ENCODE data around the gene PPID. TPM values are rescaled to one million over a fixed set of nuclear protein-coding genes. Genes with fewer than 3 reads are reported as not detected.

PPID gene
- total and polyA plus RNA-seq, 9 of the 15 experiments (the other 6 are each of a cell fraction or from before 2014, with no cell fraction given), result 46.5 to 160 (median 98.6) TPM

GRCh38 chr4:158671915-158672806 lies 51.0 kb downstream of the PPID start, which contains the start of gene ETFDH (continued):
- TF ChIP-seq E2F6 (IDR thresholded peaks at IDR 0.05; ENCODE audit: borderline replicate concordance in 1 of 2, extremely low read depth in 1 of 2, insufficient read depth in 1 of 2, insufficient read length in 1 of 2, low read depth in 1 of 2, low read length in 1 of 2, poor library complexity in 1 of 2, severe bottlenecking in 1 of 2) (peak; percentile 17 to 83), MXI1 (IDR thresholded peaks at IDR 0.05; ENCODE audit: low read depth, low read length) (0 out of 2 replicates have a peak, but pooled peaks have one; percentile 1), ID3 (CRISPR knock-in tag; IDR thresholded peaks at IDR 0.05) (no peak), ID3 (tag; IDR thresholded peaks at IDR 0.05) (peak; percentile 89), SLC30A9 (CRISPR knock-in tag; IDR thresholded peaks at IDR 0.05) (no peak), GTF2E2 (tag; IDR thresholded peaks at IDR 0.05) (no peak), IRF2 (CRISPR knock-in tag; IDR thresholded peaks at IDR 0.05) (no peak), NR3C1 (CRISPR knock-in tag; IDR thresholded peaks at IDR 0.05) (no peak), MLLT1 (IDR thresholded peaks at IDR 0.05) (peak in 1 of 2 experiments; percentile 89; a peak in 2 of 4 replicates), USF2 (CRISPR knock-in tag; IDR thresholded peaks at IDR 0.05) (no peak), CBX5 (IDR thresholded peaks at IDR 0.05; ENCODE audit: borderline replicate concordance, low read depth) (no peak; the same call in 1 of the 2 replicates), HDAC2 (IDR thresholded peaks at IDR 0.05) (no peak; the same call in 1 of the 2 replicates), XRCC5 (IDR thresholded peaks at IDR 0.05; ENCODE audit: low read depth, low read length) (peak; percentile 82), ZZZ3 (IDR thresholded peaks at IDR 0.05) (no peak), CHD2 (IDR thresholded peaks at IDR 0.05; ENCODE audit: low read depth, low read length) (peak; percentile 89), ZBTB8A (IDR thresholded peaks at IDR 0.05; ENCODE audit: partially characterized antibody) (no peak), HDAC8 (tag; IDR thresholded peaks at IDR 0.05) (no peak), HEY1 (CRISPR knock-in tag; IDR thresholded peaks at IDR 0.05; ENCODE audit: borderline replicate concordance) (no peak), PRPF4 (IDR thresholded peaks at IDR 0.05; ENCODE audit: insufficient read depth, low read depth, low read length, poor library complexity, severe bottlenecking) (no peak), NCOR1 (IDR thresholded peaks at IDR 0.05) (peak; percentile 77), MCM2 (IDR thresholded peaks at IDR 0.05; ENCODE audit: low read depth) (no peak), TSC22D4 (tag; IDR thresholded peaks at IDR 0.05) (no peak), RAD51 (IDR thresholded peaks at IDR 0.05; ENCODE audit: borderline replicate concordance, low read depth) (peak; percentile 12; the same call in 1 of the 2 replicates), FUS (optimal IDR thresholded peaks at IDR 0.05; ENCODE audit: low read depth, low read length) (no peak), SRF (CRISPR knock-in tag; IDR thresholded peaks at IDR 0.05) (peak in 1 of 2 experiments; percentile 80; a peak in 1 of 4 replicates)
